Gastroesophageal sphincter (tissue), 4 donors: Measurements from ENCODE around the gene PTDSS2. TPM values are rescaled to one million over a fixed set of nuclear protein-coding genes. Genes with fewer than 3 reads are reported as not detected.

Experiments used
- ATAC-seq: fragments of 150-250 bp; one replicate; pipeline ENCODE4 v1.9.1; 2016; ENCODE audit warnings: mild to moderate bottlenecking, moderate library complexity
- H3K27ac ChIP-seq, 4 donors: fragments of 200-600 bp; sonication (generic) in 3 of 4; 1 replicate in 3 of 4; 2 replicates in 1 of 4; pipeline ENCODE4 v1.5.1; 2016 to 2019
- H3K27me3 ChIP-seq: fragments of 200-600 bp; sonication (generic); one replicate; pipeline ENCODE4 v1.5.1; 2019
- H3K36me3 ChIP-seq, 2 donors: fragments of 200-600 bp; sonication (generic); one replicate each; pipeline ENCODE4 v1.5.1; 2019; ENCODE audit warnings: control low read depth in 1 of 2
- H3K4me1 ChIP-seq, 3 donors: fragments of 200-600 bp; sonication (generic); 1 replicate in 2 of 3; 2 replicates in 1 of 3; pipeline ENCODE4 v1.5.1; 2016 to 2019; ENCODE audit warnings: control low read depth in 2 of 3
- H3K4me3 ChIP-seq, 2 donors: fragments of 200-600 bp; sonication (generic); one replicate each; pipeline ENCODE4 v1.5.1; 2019; ENCODE audit warnings: mild to moderate bottlenecking in 1 of 2, moderate library complexity in 1 of 2
- H3K9me3 ChIP-seq, 3 donors: fragments of 200-600 bp; sonication (generic); one replicate each; pipeline ENCODE4 v1.5.1; 2017 to 2019; ENCODE audit warnings: control low read depth in 2 of 3
- CTCF ChIP-seq, 4 experiments: fragments of 200-600 bp in 2 of 4; fragments of 450-650 bp in 2 of 4; sonication (generic) in 1 of 4; IDR thresholded peaks; one replicate each; pipeline ENCODE4 v1.5.1; 2017 to 2019; ENCODE audit warnings: antibody characterized with exemption in 4 of 4, mild to moderate bottlenecking in 2 of 4, moderate library complexity in 2 of 4
- EP300 ChIP-seq: sonication (generic); formaldehyde crosslinking; IDR thresholded peaks from one replicate; pipeline ENCODE4 v1.6.1; 2017; ENCODE audit warnings: antibody characterized with exemption, mild to moderate bottlenecking
- POLR2A ChIP-seq, 2 donors: fragments of 450-650 bp; IDR thresholded peaks; one replicate each; pipeline ENCODE4 v1.6.1; 2017; ENCODE audit warnings: antibody characterized with exemption in 2 of 2, mild to moderate bottlenecking in 2 of 2, moderate library complexity in 1 of 2
- POLR2AphosphoS5 ChIP-seq: sonication (generic); formaldehyde crosslinking; IDR thresholded peaks from one replicate; pipeline ENCODE4 v1.6.1; 2017; ENCODE audit warnings: antibody characterized with exemption
- WGBS, 2 donors: methylation state at CpG; one replicate each; pipeline ENCODE4 v1.1.5; 2018; ENCODE audit warnings: low coverage in 1 of 2; 5-methylcytosine and 5-hydroxymethylcytosine counted together
- total RNA-seq, 4 donors: library from RNA; depleted of rRNA; stranded (reverse); fragments of >200 nt; gene quantifications; one replicate each; pipeline ENCODE4 v1.1.0, GENCODE V29; 2016

The PTDSS2 gene
- total RNA-seq, 4 donors from 2014 or later, result 23.4 to 55.9 (median 43.1) TPM

GRCh38 chr11:426851-427250 lies 23.2 kb upstream of the PTDSS2 start:
- Histone ChIP-seq H3K36me3 (no peaks in the 10 kb centered on the region), H3K27me3 (peaks cover 66% of the 10 kb centered on the region), H3K9me3 (peaks cover 0 to 8% (median 0%) of the 10 kb centered on the region in 3 donors), H3K4me3 (no peak overlapping the region), H3K4me1 (no peaks in the 10 kb centered on the region), H3K27ac (no peak overlapping the region)
- ATAC-seq, result no peak
- TF ChIP-seq EP300, result no peak
- no peak for TF ChIP-seq POLR2AphosphoS5
- WGBS, 2 donors, result no CpG with 5 or more reads among the region's 8 CpGs

GRCh38 chr11:428295-428694 lies 21.8 kb upstream of the PTDSS2 start:
- Histone ChIP-seq H3K4me1 (no peaks in the 10 kb centered on the region), H3K36me3 (no peaks in the 10 kb centered on the region), H3K27me3 (peaks cover 73% of the 10 kb centered on the region), H3K4me3 (no peak overlapping the region), H3K27ac (no peak overlapping the region), H3K9me3 (peaks cover 0 to 8% (median 0%) of the 10 kb centered on the region in 3 donors)
- TF ChIP-seq EP300 (no peak), POLR2A (IDR thresholded peaks at IDR 0.05) (no peak), CTCF (IDR thresholded peaks at IDR 0.05) (no peak), POLR2AphosphoS5 (no peak)
- ATAC-seq, result no peak
- WGBS, 2 donors, result no CpG with 5 or more reads among the region's 24 CpGs

- 80 to 100% methylated on average over 1 of the region's 27 CpGs for WGBS, 2 donors
- Histone ChIP-seq H3K27ac (no peak overlapping the region), H3K9me3 (peaks cover 0 to 8% (median 0%) of the 10 kb centered on the region in 3 donors), H3K27me3 (peaks cover 72% of the 10 kb centered on the region), H3K4me3 (no peak overlapping the region), H3K4me1 (no peaks in the 10 kb centered on the region), H3K36me3 (no peaks in the 10 kb centered on the region)
- TF ChIP-seq CTCF (IDR thresholded peaks at IDR 0.05) (no peak), POLR2A (IDR thresholded peaks at IDR 0.05) (no peak), EP300 (no peak), POLR2AphosphoS5 (no peak)
- ATAC-seq, result no peak
Observed at GRCh38 chr11:429391-429790, 20.7 kb upstream of the PTDSS2 start.

GRCh38 chr11:429931-430456 lies 20.1 kb upstream of the PTDSS2 start:
- WGBS, 2 donors, result 23% methylated on average over 7 of the region's 25 CpGs; no CpG with 5 or more reads in 1 of the 2 donors
- H3K27me3 ChIP-seq, result peaks cover 73% of the 10 kb centered on the region
- no peaks in the 10 kb centered on the region for H3K4me1 ChIP-seq
- H3K36me3 ChIP-seq, result no peaks in the 10 kb centered on the region
- peaks cover 0 to 5% (median 0%) of the 10 kb centered on the region in 3 donors for H3K9me3 ChIP-seq
- no peak overlapping the region for H3K27ac ChIP-seq
- no peak overlapping the region for H3K4me3 ChIP-seq
- ATAC-seq, result no peak
- TF ChIP-seq POLR2AphosphoS5 (no peak), CTCF (IDR thresholded peaks at IDR 0.05) (no peak)

GRCh38 chr11:431921-432320 lies 18.2 kb upstream of the PTDSS2 start:
- Histone ChIP-seq H3K27ac (no peak overlapping the region), H3K27me3 (peaks cover 61% of the 10 kb centered on the region), H3K9me3 (no peaks in the 10 kb centered on the region), H3K4me3 (no peak overlapping the region), H3K4me1 (no peaks in the 10 kb centered on the region), H3K36me3 (no peaks in the 10 kb centered on the region)
- 80 to 100% methylated on average over 1 of the region's 13 CpGs for WGBS, 2 donors
- ATAC-seq, result no peak
- TF ChIP-seq CTCF (IDR thresholded peaks at IDR 0.05) (no peak), EP300 (no peak), POLR2AphosphoS5 (no peak), POLR2A (IDR thresholded peaks at IDR 0.05) (no peak)
